GM04504 (cell line): ENCODE data around the gene ANKRD7.
A peak's percentile ranks its signal among the peaks of the same experiment; 100 is the strongest.

ENCODE experiments used
- DNase-seq: peaks from one replicate; pipeline ENCODE4 v3.0.0-alpha.2; 2012; ENCODE audit warnings: low read depth

Gene ANKRD7

GRCh38 chr7:118224521-118224920, at the start of gene ANKRD7:
Gene ANKRD7, plus strand, starts transcription at chr7:118224704. Its CDS starts 127 bp downstream, at chr7:118224831.
- DNase-seq, result no peak

GRCh38 chr7:118175740-118176139, 48.8 kb upstream of the ANKRD7 start:
- no peak for DNase-seq

DNA sequence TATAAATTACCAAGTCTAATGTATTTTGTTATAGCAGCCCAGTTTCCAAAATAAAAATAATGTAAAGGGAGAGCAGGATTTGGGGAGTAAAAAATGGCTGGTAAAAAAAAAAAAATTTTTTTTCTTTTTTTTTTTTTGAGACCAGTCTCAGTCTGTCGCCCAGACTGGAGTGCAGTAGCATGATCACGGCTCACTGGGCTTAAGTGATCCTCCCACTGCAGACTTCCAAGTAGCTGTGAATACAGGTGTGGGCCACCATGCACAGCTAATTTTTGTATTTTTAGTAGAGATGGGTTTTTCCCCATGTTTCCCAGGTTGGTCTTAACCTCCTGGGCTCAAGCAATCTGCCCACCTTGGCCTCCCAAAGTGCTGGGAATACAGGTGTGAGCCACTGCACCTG, 45.3 kb upstream of the ANKRD7 start:
- DNase-seq, result no peak

GRCh38 chr7:118182593-118183427, 41.7 kb upstream of the ANKRD7 start:
- DNase-seq, result no peak

DNA sequence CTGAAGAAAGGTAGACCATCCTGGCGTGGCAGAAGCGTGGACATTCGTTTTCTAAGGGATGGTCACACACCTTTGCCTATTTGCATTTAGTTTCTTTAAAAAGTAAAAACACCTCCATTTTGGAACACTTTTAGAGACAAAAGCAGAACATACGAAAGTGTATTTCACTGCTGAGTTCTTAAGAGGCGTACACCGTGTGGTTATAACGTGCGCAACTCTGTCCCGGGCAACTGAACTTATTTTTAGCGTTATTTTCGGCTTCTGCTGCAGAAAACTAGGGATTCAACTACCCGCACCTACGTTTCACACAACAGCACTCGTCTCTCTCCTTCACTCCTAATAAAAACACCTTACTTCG, 41.1 kb upstream of the ANKRD7 start:
- DNase-seq, result no peak

- peak; percentile 97 for DNase-seq
These were observed 40.5 kb upstream of the ANKRD7 start, which contains the start of gene LSM8 for GRCh38 chr7:118183786-118184564. Gene LSM8, plus strand, starts transcription at chr7:118184164. Its CDS starts 60 bp downstream, at chr7:118184224.

- no peak for DNase-seq
These were observed 40.0 kb upstream of the ANKRD7 start for GRCh38 chr7:118184565-118184940.

DNA sequence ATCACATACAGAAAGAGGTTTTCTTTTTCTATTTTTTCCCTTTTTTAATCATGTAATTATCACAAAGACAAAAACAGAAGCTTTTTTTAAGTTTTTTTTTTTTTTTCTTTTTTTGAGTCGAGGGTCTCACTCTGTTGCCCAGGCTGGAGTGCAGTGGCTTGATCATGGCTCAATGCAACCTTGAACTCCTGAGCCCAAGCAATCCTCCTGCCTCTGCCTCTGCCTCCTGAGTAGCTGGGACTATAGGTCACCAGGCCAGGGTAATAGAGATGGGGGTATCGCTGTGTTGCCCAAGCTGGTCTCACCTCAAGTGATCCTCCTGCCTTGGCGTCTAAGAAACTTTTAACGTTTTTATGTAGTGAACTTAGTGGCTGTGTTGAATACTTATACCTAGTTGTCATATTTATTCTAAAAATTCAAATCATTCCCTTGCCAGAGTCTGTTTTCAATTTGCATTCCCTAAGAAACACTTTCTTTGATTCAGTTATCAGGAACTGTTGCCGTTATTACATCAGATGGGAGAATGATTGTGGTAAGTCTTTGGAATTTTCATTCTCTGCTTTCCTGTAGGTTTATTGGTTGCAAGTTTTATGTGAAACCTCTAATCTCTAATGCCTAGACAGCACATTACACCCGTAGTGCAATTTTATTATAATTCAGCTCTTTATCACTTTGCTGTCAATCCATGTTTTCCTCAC, 39.2 kb upstream of the ANKRD7 start:
- DNase-seq, result no peak

GRCh38 chr7:118186501-118186900, 38.0 kb upstream of the ANKRD7 start:
- no peak for DNase-seq

DNA sequence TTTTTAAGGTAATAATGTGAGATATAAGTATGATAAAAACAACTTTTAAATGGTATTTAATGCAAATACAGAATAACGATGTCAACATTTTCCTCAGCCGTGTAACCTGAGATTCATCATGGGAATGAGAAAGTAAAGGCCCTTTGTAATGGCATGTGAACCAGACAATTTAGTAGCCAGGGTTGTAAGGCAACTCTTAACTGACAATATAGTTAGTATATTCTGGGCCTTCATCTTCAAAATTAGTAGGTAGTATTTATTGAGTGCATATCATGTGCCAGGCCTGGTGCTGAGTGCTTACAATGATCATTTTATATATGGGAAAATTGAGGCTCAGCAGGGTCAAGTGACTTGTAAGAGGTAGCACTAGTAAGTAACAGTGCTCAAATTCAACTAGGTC, 29.9 kb upstream of the ANKRD7 start:
- DNase-seq, result no peak

GRCh38 chr7:118195837-118196474, 28.5 kb upstream of the ANKRD7 start:
- no peak for DNase-seq

GRCh38 chr7:118202061-118202460, 22.4 kb upstream of the ANKRD7 start:
- DNase-seq, result no peak

- peak; percentile 32 for DNase-seq
These were observed 10.3 kb upstream of the ANKRD7 start for GRCh38 chr7:118214051-118214832.

- no peak for DNase-seq
These were observed 9.7 kb upstream of the ANKRD7 start for GRCh38 chr7:118214833-118215182.

DNA sequence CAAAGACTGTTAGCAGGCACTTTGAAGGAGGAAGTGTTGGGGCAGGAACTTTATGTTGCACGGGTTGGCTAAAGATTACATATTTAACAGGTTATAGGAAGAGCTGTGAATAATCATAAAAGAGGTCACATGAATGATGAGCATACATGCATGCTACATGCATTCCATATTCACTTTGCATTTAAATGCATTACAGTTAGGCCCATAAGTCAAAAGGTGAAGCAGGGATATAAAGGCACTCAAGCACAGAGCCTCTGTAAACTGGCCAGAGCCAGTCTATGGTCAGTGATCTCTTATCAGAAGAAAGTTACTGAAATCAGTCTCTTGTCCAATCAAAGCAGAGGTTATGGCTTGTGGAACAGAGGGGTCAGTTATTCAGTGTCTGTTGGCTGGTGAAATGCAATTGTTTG, 7.3 kb upstream of the ANKRD7 start:
- no peak for DNase-seq

DNA sequence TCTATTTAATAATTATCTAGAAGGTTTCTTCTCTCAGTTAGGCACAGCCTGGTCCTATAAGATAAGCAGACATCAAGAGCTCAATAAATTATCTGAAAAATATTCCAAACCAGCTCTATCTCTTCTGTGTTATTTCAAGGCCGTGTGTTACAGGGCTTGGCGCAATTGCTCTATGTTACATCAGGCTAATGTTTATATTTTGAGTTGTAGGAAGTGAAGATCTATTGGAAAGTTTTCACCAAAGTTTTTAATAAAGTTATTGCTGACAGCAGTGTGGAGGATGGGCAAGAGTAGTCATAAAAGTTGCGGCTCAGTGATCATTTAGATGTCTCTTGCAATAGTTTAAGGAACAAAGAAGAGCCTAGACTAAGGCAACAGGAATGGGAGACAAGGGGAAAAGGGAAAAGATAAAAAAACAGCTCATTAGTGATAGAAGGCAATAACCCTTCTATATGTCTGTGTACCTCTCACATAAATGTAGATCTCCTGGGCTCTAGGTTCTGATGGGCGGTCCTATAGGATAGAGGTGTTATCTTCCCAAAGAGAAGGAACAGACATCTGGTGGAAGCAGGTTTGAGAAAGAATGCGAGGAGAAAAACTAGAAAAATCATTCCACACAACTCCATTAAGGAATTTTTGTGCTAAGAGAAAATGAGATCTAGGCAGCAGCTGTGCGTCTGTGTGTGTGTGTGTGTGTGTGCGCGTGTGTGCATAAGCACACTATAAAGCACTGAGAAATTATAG, 5.9 kb upstream of the ANKRD7 start:
- no peak for DNase-seq

GRCh38 chr7:118219157-118219512, 5.4 kb upstream of the ANKRD7 start:
- no peak for DNase-seq

DNA sequence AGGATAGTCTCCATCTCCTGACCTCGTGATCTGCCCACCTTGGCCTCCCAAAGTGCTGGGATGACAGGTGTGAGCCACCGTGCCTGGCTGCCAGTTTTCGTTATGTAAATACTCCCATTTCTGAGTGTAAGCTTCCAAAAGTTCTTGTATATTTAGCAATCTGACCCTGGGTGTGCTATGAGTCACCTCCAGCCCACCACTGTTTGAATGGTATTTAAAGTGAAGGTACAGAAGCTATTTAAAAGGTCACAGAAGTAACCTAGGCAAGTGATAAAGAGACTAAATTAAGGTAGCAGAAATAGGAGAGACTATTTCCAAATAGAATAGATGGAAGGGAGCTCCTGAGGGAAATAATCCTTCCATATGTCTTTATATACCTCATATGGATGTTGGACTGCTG, 3.9 kb upstream of the ANKRD7 start:
- DNase-seq, result no peak

- DNase-seq, result no peak
These were observed 1.9 kb upstream of the ANKRD7 start for GRCh38 chr7:118222591-118222990.

- no peak for DNase-seq
These were observed 8.3 kb downstream of the ANKRD7 start for GRCh38 chr7:118232837-118233236.

DNA sequence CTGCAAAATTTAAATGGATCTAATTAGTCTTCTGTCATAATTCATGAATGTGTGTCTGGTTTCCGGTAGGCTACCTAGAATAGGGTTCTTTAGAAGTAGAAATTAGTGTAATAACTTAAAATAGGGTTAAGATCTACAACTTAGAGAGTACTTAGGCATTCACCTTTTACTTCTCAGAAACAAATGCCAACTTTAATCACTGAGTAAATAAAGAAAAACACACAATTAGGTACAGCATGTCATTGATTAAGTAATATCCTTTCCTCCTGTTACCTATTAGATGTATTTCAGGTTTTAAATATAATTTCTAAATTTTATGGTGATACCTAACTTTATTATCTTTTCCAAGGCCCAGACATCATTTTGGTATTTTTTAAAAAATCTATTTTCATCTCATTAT, 9.3 kb downstream of the ANKRD7 start:
- DNase-seq, result no peak
